HepG2 (cell line): ENCODE measurements around the gene HSPA1A. TPM values are rescaled to one million over a fixed set of nuclear protein-coding genes. Genes with fewer than 3 reads are reported as not detected.

Experiments
- ATAC-seq: fragments of 200-7000 bp; cut with Tn5 transposase; 3 replicates; pipeline ENCODE4 v1.9.1; 2020; ENCODE audit warnings: mild to moderate bottlenecking, moderate library complexity
- BruUV-seq: library from RNA; stranded (reverse); fragments of 400-500 nt; replicated peaks from 2 replicates; lab custom pipeline; 2021; lab: Mats Ljungman, UMichigan
- CTCF ChIA-PET: fragments of 300-600 bp; formaldehyde crosslinking; extraction: SDS; loops from one replicate; lab custom pipeline; 2021; ENCODE audit warnings: low total read pairs, inconsistent platforms, low intra/inter-chr PET ratio; lab: Yijun Ruan, JAX
- POLR2A ChIA-PET: fragments of 350-600 bp; sonication (Branson Sonifier 250); formaldehyde crosslinking; loops from one replicate; lab custom pipeline; 2020; ENCODE audit warnings: antibody characterized with exemption, inconsistent platforms; lab: Yijun Ruan, JAX
- DNase-seq: peaks from one replicate; pipeline ENCODE4 v3.0.0-alpha.2; 2015; ENCODE audit warnings: low spot score
- FAIRE-seq: peaks from 3 replicates; lab custom pipeline; 2011; peaks lifted over from hg19 to GRCh38; lab: Jason Lieb, UNC
- H2AFZ ChIP-seq: one replicate; pipeline ENCODE4 v1.6.1; 2011; ENCODE audit warnings: low read length, inconsistent platforms
- H3K27ac ChIP-seq: fragments of 300-600 bp; 3 replicates; pipeline ENCODE4 v1.8.0; 2011; ENCODE audit warnings: mixed run types, mild to moderate bottlenecking, mixed read lengths, low read length, inconsistent platforms; ENCODE audit not compliant: insufficient read depth; ENCODE audit errors: extremely low read length
- H3K27me3 ChIP-seq, 2 experiments: fragments of 200-600 bp in 1 of 2; 2 replicates in 1 of 2; 3 replicates in 1 of 2; pipeline versions ENCODE4 v1.6.0 to v1.8.0; 2011; ENCODE audit warnings: low read length in 2 of 2, mild to moderate bottlenecking in 2 of 2, moderate library complexity in 2 of 2, inconsistent platforms in 1 of 2; ENCODE audit not compliant: insufficient read depth in 2 of 2, control insufficient read depth in 1 of 2
- H3K36me3 ChIP-seq, 2 experiments: fragments of 200-600 bp in 1 of 2; replicated peaks in 1 of 2; 2 replicates in 1 of 2; 3 replicates in 1 of 2; pipeline versions ENCODE4 v1.5.1 to v1.8.0; 2011; ENCODE audit warnings: low read length in 2 of 2, inconsistent platforms in 1 of 2; ENCODE audit not compliant: insufficient read depth in 2 of 2, control insufficient read depth in 1 of 2
- H3K4me1 ChIP-seq: 2 replicates; pipeline ENCODE4 v1.5.1; 2012; ENCODE audit warnings: low read length, inconsistent platforms; ENCODE audit not compliant: insufficient read depth
- H3K4me2 ChIP-seq: 2 replicates; pipeline ENCODE4 v1.6.0; 2011; ENCODE audit warnings: low read depth, low read length, inconsistent platforms
- H3K4me3 ChIP-seq, 3 experiments: fragments of 200-600 bp in 1 of 3; sonication (generic), shearing (Covaris generic) in 1 of 3; replicated peaks in 1 of 3; 2 replicates each; pipeline ENCODE4 v1.5.1; 2011 to 2016; ENCODE audit warnings: low read length in 3 of 3, inconsistent platforms in 2 of 3, low read depth in 2 of 3, mild to moderate bottlenecking in 2 of 3, control low read depth in 1 of 3, mixed read lengths in 1 of 3; ENCODE audit not compliant: insufficient read depth in 1 of 3
- H3K79me2 ChIP-seq: one replicate; pipeline ENCODE4 v1.6.1; 2011; ENCODE audit warnings: low read length, inconsistent platforms; ENCODE audit not compliant: insufficient read depth
- H3K9ac ChIP-seq: 2 replicates; pipeline ENCODE4 v1.6.0; 2011; ENCODE audit warnings: mild to moderate bottlenecking, low read depth, low read length, inconsistent platforms; ENCODE audit not compliant: insufficient read depth
- H3K9me3 ChIP-seq: 2 replicates; pipeline ENCODE4 v1.5.1; 2012; ENCODE audit warnings: mild to moderate bottlenecking, low read length
- H4K20me1 ChIP-seq: 2 replicates; pipeline ENCODE4 v1.6.0; 2011; ENCODE audit warnings: inconsistent platforms, mild to moderate bottlenecking, low read length, moderate library complexity; ENCODE audit not compliant: insufficient read depth
- ARID2 ChIP-seq: sonication (generic); formaldehyde crosslinking; IDR thresholded peaks from 2 replicates; pipeline ENCODE4 v1.8.1; 2022; ENCODE audit warnings: mild to moderate bottlenecking, missing genetic modification reagents, borderline replicate concordance
- FOSL2 ChIP-seq: sonication (generic); formaldehyde crosslinking; IDR thresholded peaks from 2 replicates; pipeline ENCODE4 v1.4.0; 2020; ENCODE audit warnings: missing genetic modification reagents
- FOXO1 ChIP-seq: sonication (generic); formaldehyde crosslinking; IDR thresholded peaks from 2 replicates; pipeline ENCODE4 v1.4.0; 2020; ENCODE audit warnings: missing genetic modification reagents
- HNF4A ChIP-seq: sonication (generic); formaldehyde crosslinking; IDR thresholded peaks from 2 replicates; pipeline ENCODE4 v1.4.0; 2020; ENCODE audit warnings: missing genetic modification reagents
- MAZ ChIP-seq, 2 experiments: sonication (generic) in 1 of 2; formaldehyde crosslinking in 1 of 2; IDR thresholded peaks; 2 replicates each; pipeline versions ENCODE4 v1.5.0 to v1.6.1; 2012 to 2020; ENCODE audit warnings: low read depth in 2 of 2, mild to moderate bottlenecking in 2 of 2, borderline replicate concordance in 1 of 2, improper control_type of control experiment in 1 of 2, low read length in 1 of 2, missing genetic modification reagents in 1 of 2, moderate library complexity in 1 of 2
- NR2F2 ChIP-seq: IDR thresholded peaks from 2 replicates; pipeline ENCODE4 v1.6.1; 2012; ENCODE audit warnings: low read depth, inconsistent platforms, borderline replicate concordance
- PHF5A ChIP-seq: IDR thresholded peaks from one replicate; pipeline ENCODE4 v1.6.1; 2018; ENCODE audit warnings: low read depth, missing genetic modification reagents; ENCODE audit not compliant: unreplicated experiment
- ZC3H13 ChIP-seq: sonication (generic); formaldehyde crosslinking; IDR thresholded peaks from 2 replicates; pipeline ENCODE4 v1.8.1; 2023; ENCODE audit warnings: mild to moderate bottlenecking, missing genetic modification reagents, moderate library complexity
- ZNF121 ChIP-seq: sonication (generic); formaldehyde crosslinking; IDR thresholded peaks from 2 replicates; pipeline ENCODE4 v1.5.0; 2020; ENCODE audit warnings: mild to moderate bottlenecking, missing genetic modification reagents
- ZNF530 ChIP-seq: sonication (generic); formaldehyde crosslinking; IDR thresholded peaks from 2 replicates; pipeline ENCODE4 v1.5.0; 2020; ENCODE audit warnings: low read depth, mild to moderate bottlenecking, missing genetic modification reagents
- WGBS: methylation state at CpG from one replicate; pipeline ENCODE4 v1.1.6; 2017; ENCODE audit warnings: low lambda C conversion rate; 5-methylcytosine and 5-hydroxymethylcytosine counted together
- in situ Hi-C: cut with HindIII; loops from 2 replicates; pipeline ENCODE4 v1.10.0; 2017; ENCODE audit warnings: low pct_unique_long_range_greater_than_20kb; ENCODE audit not compliant: extremely low pct_ligation_motif_present
- intact Hi-C: fragments of 100-400 bp; cut with micrococcal nuclease; formaldehyde crosslinking; loops from one replicate; pipeline ENCODE4 v1.10.0; 2022; ENCODE audit not compliant: unreplicated experiment
- polyA plus RNA-seq, 8 experiments: library from polyadenylated mRNA; depleted of rRNA in 3 of 8; stranded (reverse) in 7 of 8; unstranded in 1 of 8; fragments of >200 nt; fragmentation: Illumina TruSeq in 4 of 8; extraction: Trizol in 4 of 8; gene quantifications; 2 replicates each; pipeline versions ENCODE4 v1.2.1 to v1.2.3, GENCODE V29; 2011 to 2016; ENCODE audit warnings: low read depth in 4 of 8, missing spikeins in 1 of 8, mixed read lengths in 1 of 8; ENCODE audit not compliant: insufficient read depth in 1 of 8
- total RNA-seq, 5 experiments: library from RNA; depleted of rRNA; stranded (reverse); fragments of >200 nt; fragmentation: Illumina TruSeq; extraction: Trizol; gene quantifications; 2 replicates each; pipeline ENCODE4 v1.2.3, GENCODE V29; 2016; ENCODE audit warnings: low read depth in 1 of 5
- TF ChIP-seq, protein P1 (sequence below): sonication (generic); formaldehyde crosslinking; IDR thresholded peaks from 2 replicates; pipeline ENCODE4 v1.5.1; 2020; ENCODE audit warnings: mild to moderate bottlenecking, missing genetic modification reagents, moderate library complexity
- TF ChIP-seq, protein P2 (sequence below): sonication (generic); formaldehyde crosslinking; IDR thresholded peaks from 2 replicates; pipeline ENCODE4 v1.5.1; 2020; ENCODE audit warnings: missing genetic modification reagents, mild to moderate bottlenecking, borderline replicate concordance

The HSPA1A gene
- total and polyA plus RNA-seq, 2 of the 13 experiments (the other 11 are each of a cell fraction or from before 2014, with no cell fraction given), result 44.5 to 85.0 TPM

- intact Hi-C loops (loop anchor here (5.0 to 10.0 kb wide), 3 partner anchors 66 to 164 kb away; partner anchors contain the start of genes CSNK2B, EHMT2, LY6G5B and NELFE), in situ Hi-C loops (loop anchor here (5.0 kb wide), 1 partner anchor 59 kb away; no protein-coding TSS in a partner anchor)
- WGBS, result 81% methylated on average over 15 of the region's 15 CpGs
- no peak overlapping the region for H2AFZ ChIP-seq
- DNase-seq (no peak), ATAC-seq (no peak), FAIRE-seq (no peak)
- peaks cover 12% of the 10 kb centered on the region for H4K20me1 ChIP-seq
- peak overlapping the region; percentile 23 for H3K27ac ChIP-seq
- peaks cover 0 to 2% of the 10 kb centered on the region in 2 experiments; a peak in 1 of 5 replicates for H3K27me3 ChIP-seq
- H3K4me1 ChIP-seq, result peaks cover 32% of the 10 kb centered on the region
- H3K4me3 ChIP-seq, result peak overlapping the region in 2 of 3 experiments; percentile 80 to 99; a peak in 5 of 6 replicates
- H3K79me2 ChIP-seq, result peaks cover 53% of the 10 kb centered on the region
- H3K4me2 ChIP-seq, result peak overlapping the region; percentile 94
- no peaks in the 10 kb centered on the region for H3K9me3 ChIP-seq
- ChIA-PET POLR2A (interaction anchor here (1.0 to 15.7 kb wide), 18 partner anchors 9 to 114 kb away, joined by 3 to 264 read pairs (median 7); partner anchors contain the start of genes CFB, HSPA1A, HSPA1L and LSM2), CTCF (interaction anchor here (1.2 to 2.2 kb wide), 3 partner anchors 32 to 59 kb away, joined by 3 to 16 read pairs (median 10); no protein-coding TSS in a partner anchor)
- H3K9ac ChIP-seq, result peak overlapping the region; percentile 81
- no TSS peak for BruUV-seq
- peaks cover 0 to 5% of the 10 kb centered on the region in 2 experiments; a peak in 1 of 5 replicates for H3K36me3 ChIP-seq
- TF ChIP-seq ZC3H13 (peak; percentile 87), ARID2 (CRISPR knock-in tag) (0 out of 2 replicates have a peak, but pooled peaks have one; percentile 30), MAZ (IDR thresholded peaks at IDR 0.05; ENCODE audit: borderline replicate concordance, low read depth, low read length) (no peak), MAZ (CRISPR knock-in tag; IDR thresholded peaks at IDR 0.05; ENCODE audit: low read depth) (0 out of 2 replicates have a peak, but pooled peaks have one; percentile 29), FOSL2 (CRISPR knock-in tag) (0 out of 2 replicates have a peak, but pooled peaks have one; percentile 4), ZNF530 (CRISPR knock-in tag) (no peak), NR2F2 (0 out of 2 replicates have a peak, but pooled peaks have one; percentile 22), ZNF121 (CRISPR knock-in tag) (peak; percentile 31; the same call in 1 of the 2 replicates), PHF5A (CRISPR knock-in tag) (no peak), HNF4A (peak; percentile 11; the same call in 1 of the 2 replicates), FOXO1 (CRISPR knock-in tag) (no peak)
- TF ChIP-seq, protein P1, sequence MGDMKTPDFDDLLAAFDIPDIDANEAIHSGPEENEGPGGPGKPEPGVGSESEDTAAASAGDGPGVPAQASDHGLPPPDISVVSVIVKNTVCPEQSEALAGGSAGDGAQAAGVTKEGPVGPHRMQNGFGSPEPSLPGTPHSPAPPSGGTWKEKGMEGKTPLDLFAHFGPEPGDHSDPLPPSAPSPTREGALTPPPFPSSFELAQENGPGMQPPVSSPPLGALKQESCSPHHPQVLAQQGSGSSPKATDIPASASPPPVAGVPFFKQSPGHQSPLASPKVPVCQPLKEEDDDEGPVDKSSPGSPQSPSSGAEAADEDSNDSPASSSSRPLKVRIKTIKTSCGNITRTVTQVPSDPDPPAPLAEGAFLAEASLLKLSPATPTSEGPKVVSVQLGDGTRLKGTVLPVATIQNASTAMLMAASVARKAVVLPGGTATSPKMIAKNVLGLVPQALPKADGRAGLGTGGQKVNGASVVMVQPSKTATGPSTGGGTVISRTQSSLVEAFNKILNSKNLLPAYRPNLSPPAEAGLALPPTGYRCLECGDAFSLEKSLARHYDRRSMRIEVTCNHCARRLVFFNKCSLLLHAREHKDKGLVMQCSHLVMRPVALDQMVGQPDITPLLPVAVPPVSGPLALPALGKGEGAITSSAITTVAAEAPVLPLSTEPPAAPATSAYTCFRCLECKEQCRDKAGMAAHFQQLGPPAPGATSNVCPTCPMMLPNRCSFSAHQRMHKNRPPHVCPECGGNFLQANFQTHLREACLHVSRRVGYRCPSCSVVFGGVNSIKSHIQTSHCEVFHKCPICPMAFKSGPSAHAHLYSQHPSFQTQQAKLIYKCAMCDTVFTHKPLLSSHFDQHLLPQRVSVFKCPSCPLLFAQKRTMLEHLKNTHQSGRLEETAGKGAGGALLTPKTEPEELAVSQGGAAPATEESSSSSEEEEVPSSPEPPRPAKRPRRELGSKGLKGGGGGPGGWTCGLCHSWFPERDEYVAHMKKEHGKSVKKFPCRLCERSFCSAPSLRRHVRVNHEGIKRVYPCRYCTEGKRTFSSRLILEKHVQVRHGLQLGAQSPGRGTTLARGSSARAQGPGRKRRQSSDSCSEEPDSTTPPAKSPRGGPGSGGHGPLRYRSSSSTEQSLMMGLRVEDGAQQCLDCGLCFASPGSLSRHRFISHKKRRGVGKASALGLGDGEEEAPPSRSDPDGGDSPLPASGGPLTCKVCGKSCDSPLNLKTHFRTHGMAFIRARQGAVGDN (CRISPR knock-in tag), result 0 out of 2 replicates have a peak, but pooled peaks have one; percentile 16
- TF ChIP-seq, protein P2, sequence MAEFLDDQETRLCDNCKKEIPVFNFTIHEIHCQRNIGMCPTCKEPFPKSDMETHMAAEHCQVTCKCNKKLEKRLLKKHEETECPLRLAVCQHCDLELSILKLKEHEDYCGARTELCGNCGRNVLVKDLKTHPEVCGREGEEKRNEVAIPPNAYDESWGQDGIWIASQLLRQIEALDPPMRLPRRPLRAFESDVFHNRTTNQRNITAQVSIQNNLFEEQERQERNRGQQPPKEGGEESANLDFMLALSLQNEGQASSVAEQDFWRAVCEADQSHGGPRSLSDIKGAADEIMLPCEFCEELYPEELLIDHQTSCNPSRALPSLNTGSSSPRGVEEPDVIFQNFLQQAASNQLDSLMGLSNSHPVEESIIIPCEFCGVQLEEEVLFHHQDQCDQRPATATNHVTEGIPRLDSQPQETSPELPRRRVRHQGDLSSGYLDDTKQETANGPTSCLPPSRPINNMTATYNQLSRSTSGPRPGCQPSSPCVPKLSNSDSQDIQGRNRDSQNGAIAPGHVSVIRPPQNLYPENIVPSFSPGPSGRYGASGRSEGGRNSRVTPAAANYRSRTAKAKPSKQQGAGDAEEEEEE (CRISPR knock-in tag), result no peak
Observed at GRCh38 chr6:31831350-31832215, 16.2 kb downstream of the HSPA1A start.
